ENCODE results near the gene TMEM270. TPM values are rescaled to one million over a fixed set of nuclear protein-coding genes. Genes with fewer than 3 reads are reported as not detected.

The TMEM270 gene
- total RNA-seq, 1 donor from 2014 or later: not detected

DNA sequence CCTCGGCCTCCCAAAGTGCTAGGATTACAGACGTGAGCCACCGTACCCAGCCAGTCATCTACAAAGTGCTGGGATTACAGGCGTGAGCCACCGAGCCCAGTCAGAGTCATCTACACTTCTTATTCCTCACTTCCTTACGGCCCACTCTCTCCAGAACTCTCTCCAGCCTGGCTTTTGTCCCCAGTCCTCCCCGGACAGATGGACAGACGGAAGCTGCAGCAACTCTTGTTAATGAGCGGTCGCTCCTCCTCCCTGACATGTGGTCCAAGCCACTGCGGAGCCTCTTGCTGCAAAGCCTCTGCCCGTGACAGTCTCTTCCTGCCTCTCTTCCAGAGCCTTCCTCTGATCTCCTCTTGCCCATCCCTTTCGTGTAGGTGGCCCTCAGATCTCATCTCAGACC lies 45.9 kb downstream of the TMEM270 start:
- Mint-ChIP-seq H3K27ac (no peak overlapping the region), H3K36me3 (ENCODE audit: insufficient read depth) (no peaks in the 10 kb centered on the region), H3K4me1 (ENCODE audit: low read depth) (no peaks in the 10 kb centered on the region), H3K9me3 (ENCODE audit: low read depth) (no peaks in the 10 kb centered on the region), H3K4me3 (ENCODE audit: low read depth) (no peak overlapping the region), H3K27me3 (peaks cover 18% of the 10 kb centered on the region)
- DNase-seq (ENCODE audit: low spot score, unreplicated experiment): no peak
- TF ChIP-seq, protein P1, sequence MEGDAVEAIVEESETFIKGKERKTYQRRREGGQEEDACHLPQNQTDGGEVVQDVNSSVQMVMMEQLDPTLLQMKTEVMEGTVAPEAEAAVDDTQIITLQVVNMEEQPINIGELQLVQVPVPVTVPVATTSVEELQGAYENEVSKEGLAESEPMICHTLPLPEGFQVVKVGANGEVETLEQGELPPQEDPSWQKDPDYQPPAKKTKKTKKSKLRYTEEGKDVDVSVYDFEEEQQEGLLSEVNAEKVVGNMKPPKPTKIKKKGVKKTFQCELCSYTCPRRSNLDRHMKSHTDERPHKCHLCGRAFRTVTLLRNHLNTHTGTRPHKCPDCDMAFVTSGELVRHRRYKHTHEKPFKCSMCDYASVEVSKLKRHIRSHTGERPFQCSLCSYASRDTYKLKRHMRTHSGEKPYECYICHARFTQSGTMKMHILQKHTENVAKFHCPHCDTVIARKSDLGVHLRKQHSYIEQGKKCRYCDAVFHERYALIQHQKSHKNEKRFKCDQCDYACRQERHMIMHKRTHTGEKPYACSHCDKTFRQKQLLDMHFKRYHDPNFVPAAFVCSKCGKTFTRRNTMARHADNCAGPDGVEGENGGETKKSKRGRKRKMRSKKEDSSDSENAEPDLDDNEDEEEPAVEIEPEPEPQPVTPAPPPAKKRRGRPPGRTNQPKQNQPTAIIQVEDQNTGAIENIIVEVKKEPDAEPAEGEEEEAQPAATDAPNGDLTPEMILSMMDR (IDR thresholded peaks at IDR 0.05; ENCODE audit: unreplicated experiment): no peak

DNA sequence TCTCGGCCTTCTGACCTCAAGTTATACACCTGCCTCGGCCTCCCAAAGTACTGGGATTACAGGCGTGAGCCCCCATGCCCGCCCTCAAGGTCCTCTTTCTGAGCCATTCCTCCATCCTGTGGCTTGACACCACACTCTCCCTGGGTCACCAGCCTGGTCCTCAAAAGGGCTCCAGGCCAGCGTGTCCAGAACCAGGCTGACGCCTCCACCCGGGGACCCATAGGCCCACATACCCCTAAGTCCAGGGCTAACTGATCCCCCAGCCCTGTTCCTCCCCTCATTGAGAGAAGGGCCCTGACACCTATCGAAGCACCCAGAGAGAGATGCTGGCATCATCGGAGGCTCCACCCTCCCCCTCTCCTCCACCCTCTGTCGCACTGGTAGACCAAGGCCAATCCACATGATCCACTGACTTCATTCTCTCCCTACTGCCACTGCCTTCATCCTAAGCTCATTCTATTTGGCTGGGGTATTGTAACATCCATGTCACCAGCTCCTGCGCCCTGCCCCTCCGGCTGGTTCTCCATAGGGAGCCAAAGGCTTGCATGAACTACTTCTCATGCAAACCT lies 46.7 kb downstream of the TMEM270 start:
- Mint-ChIP-seq H3K36me3 (ENCODE audit: insufficient read depth) (no peaks in the 10 kb centered on the region), H3K4me3 (ENCODE audit: low read depth) (no peak overlapping the region), H3K4me1 (ENCODE audit: low read depth) (no peaks in the 10 kb centered on the region), H3K9me3 (ENCODE audit: low read depth) (no peaks in the 10 kb centered on the region), H3K27me3 (peaks cover 18% of the 10 kb centered on the region), H3K27ac (no peak overlapping the region)
- TF ChIP-seq, protein P1 (IDR thresholded peaks at IDR 0.05; ENCODE audit: unreplicated experiment): no peak
- no peak for DNase-seq (ENCODE audit: low spot score, unreplicated experiment)

DNA sequence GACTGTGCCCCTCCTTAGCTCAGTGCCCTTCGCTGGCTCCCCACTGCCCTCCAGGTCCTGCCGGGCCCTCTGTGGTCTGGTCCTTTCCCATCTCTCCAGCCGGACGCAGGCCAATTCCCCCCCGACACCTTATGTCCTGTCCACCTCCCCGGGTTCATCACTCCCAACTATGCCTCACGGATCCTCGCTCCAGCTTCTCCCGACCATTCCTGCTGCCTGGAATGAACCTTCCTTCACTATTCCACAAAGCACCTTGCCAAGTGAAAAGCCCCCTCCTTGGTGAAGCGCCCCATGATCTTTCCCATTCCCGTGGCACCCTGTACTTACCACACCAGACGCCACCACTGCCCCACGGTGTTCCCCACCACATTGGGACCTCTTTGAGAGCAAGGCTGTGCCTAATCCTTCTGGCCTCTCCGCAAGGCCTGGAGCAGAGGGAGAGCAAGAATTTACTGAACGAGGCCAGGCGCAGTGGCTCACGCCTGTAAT lies 47.2 kb downstream of the TMEM270 start:
- H3K9me3 Mint-ChIP-seq (ENCODE audit: low read depth): no peaks in the 10 kb centered on the region
- H3K4me3 Mint-ChIP-seq (ENCODE audit: low read depth): no peak overlapping the region
- no peaks in the 10 kb centered on the region for H3K36me3 Mint-ChIP-seq (ENCODE audit: insufficient read depth)
- TF ChIP-seq, protein P1 (IDR thresholded peaks at IDR 0.05; ENCODE audit: unreplicated experiment): no peak
- peaks cover 18% of the 10 kb centered on the region for H3K27me3 Mint-ChIP-seq
- H3K27ac Mint-ChIP-seq: no peak overlapping the region
- DNase-seq (ENCODE audit: low spot score, unreplicated experiment): no peak
- H3K4me1 Mint-ChIP-seq (ENCODE audit: low read depth): no peaks in the 10 kb centered on the region

DNA sequence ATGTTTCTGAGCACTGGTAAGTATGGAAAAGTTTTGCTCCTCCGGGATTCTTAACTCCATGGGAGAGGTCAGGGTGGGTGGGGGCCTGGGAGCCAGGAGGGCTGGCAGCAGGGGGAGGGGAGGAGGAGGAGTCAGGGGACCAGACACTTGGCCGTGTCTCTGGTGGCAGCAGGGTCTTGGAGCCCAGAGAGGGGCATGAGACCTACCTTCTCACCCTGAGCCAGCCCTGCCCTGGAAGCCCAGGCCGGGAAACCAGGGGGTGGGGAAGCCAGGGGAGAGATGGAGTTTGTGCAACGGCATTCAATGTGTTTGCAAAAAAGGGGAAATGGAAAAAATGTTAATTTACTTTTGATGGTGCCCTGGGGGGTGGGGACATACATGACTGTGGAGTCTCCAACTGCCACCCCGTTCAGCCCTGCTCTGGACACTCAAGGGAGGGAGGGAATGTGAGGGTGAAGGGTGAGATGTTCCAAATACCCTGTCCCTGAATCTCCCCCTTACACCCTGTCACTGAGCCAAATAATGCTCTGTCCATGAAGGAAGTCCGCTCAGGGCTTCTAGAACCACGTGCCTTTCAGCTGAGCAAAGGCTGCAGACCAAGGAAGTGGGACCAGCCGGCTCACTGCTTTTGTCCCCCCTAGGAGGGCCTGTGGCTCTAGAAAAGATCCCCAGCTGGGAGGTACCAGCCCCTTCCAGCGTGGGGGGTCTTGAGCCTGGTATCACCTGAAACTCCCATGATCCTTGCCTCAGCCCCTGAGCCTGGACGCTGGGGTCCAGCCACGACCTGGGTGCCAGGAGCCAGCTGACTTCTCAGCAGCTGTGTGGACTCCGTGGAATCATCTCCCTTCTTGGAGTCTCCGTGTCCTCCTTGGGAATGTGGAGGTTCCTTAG lies 48.3 kb downstream of the TMEM270 start:
- H3K9me3 Mint-ChIP-seq (ENCODE audit: low read depth): no peaks in the 10 kb centered on the region
- DNase-seq (ENCODE audit: low spot score, unreplicated experiment): no peak
- no peak overlapping the region for H3K4me3 Mint-ChIP-seq (ENCODE audit: low read depth)
- H3K27me3 Mint-ChIP-seq: peaks cover 16% of the 10 kb centered on the region
- H3K36me3 Mint-ChIP-seq (ENCODE audit: insufficient read depth): no peaks in the 10 kb centered on the region
- no peaks in the 10 kb centered on the region for H3K4me1 Mint-ChIP-seq (ENCODE audit: low read depth)
- no peak overlapping the region for H3K27ac Mint-ChIP-seq
- TF ChIP-seq, protein P1 (IDR thresholded peaks at IDR 0.05; ENCODE audit: unreplicated experiment): no peak

DNA sequence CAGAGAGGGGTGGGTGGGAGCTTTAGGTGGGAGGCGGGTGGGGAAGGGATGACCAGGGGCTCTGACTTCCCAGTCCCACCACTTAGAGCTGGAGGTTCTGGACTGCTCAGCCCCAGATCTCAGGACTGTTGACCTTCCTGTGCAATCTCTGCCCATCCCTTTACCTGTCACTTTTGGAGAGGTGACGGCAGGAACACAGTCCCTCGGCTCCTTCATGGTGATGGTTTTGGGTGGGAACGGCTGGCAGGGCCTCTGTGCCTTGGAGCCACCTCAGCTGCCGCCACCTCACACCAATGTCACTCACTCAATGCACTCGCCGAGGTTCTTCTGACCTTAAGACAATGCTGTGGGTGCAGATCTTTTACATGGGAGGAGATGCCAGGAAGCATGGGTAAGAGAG lies 49.0 kb downstream of the TMEM270 start:
- no peak overlapping the region for H3K27ac Mint-ChIP-seq
- DNase-seq (ENCODE audit: low spot score, unreplicated experiment): no peak
- H3K4me3 Mint-ChIP-seq (ENCODE audit: low read depth): no peak overlapping the region
- H3K27me3 Mint-ChIP-seq: peaks cover 18% of the 10 kb centered on the region
- TF ChIP-seq, protein P1 (IDR thresholded peaks at IDR 0.05; ENCODE audit: unreplicated experiment): no peak
- no peaks in the 10 kb centered on the region for H3K9me3 Mint-ChIP-seq (ENCODE audit: low read depth)
- H3K36me3 Mint-ChIP-seq (ENCODE audit: insufficient read depth): no peaks in the 10 kb centered on the region
- no peaks in the 10 kb centered on the region for H3K4me1 Mint-ChIP-seq (ENCODE audit: low read depth)
